HG02610 (cell line): Measurements from ENCODE around the gene KIF18A.
"Not testable (repeated sequence)": the region's sequence is repeated elsewhere in the genome, so short reads cannot be mapped to it uniquely, and the experiment has no call there.

Experiments used
- ATAC-seq: cut with Tn5 transposase; IDR thresholded peaks from one replicate; pipeline ENCODE4 v1.9.1; 2021; ENCODE audit warnings: mild to moderate bottlenecking, moderate library complexity; ENCODE audit not compliant: unreplicated experiment

Gene KIF18A

DNA sequence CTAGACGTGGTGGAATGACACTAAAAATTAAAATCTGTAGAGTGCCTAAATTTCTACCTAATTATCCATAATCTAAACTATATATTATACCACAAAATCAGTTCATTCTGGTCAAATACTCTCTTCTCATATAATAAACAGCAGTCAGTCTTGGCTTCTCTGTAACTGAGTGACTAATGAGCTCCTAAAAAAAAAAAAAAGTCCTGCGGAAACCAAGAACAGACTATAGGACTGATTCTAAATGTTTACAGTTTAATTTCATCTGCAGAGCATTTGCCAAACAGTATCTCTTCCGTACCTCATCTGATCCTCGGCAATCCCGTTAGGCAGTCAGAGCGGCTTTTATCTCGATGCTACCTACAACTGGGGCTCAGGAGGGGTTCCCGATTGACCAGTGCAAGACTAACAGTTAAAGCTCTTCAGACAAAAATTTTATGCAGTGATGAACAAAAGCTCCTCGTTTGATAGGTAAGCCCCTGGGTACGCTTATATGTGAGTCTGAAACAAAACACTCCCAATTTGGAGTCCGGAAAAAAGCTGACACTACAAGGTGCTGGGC lies 686 bp downstream of the KIF18A start:
- ATAC-seq, result peak; percentile 0

- no peak for ATAC-seq
Measured at GRCh38 chr11:28106353-28107043, 1.5 kb downstream of the KIF18A start.

GRCh38 chr11:28105869-28106268 lies 2.1 kb downstream of the KIF18A start:
- no peak for ATAC-seq

DNA sequence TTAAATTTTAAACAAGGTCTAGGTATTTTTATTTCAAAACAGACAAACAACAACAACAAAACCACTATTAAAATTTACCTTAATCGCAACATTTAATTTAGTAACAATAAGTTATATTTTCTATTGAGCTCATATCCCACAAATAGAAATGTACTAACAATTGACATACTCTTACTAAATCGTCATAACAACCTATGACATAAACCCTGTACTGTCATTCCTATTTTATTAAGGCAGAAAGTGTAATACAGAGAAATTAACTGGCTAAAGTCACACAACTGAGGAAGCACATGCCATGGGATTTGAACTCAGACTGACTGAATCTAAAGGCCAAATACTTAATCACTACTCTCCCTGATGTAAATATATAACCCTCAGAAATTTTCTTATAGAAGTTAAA lies 3.0 kb downstream of the KIF18A start:
- ATAC-seq, result no peak

- no peak for ATAC-seq
Measured at GRCh38 chr11:28104425-28104824, 3.5 kb downstream of the KIF18A start.

DNA sequence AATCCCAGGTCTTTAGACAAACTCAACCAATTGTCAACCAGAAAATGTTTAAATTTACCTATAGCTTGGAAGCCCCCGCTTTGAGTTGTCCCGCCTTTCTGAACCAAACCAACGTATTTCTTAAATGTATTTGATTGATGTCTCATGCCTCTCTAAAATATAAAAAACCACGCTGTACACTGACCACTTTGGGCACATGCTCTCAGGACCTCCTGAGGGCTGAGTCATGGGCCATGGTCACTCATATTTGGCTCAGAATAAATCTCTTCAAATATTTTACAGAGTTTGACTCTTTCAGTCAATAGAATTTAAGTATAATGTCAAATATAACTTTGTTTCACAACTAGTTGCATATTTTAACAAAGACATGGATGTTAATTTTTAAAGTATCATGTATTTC lies 5.7 kb downstream of the KIF18A start:
- ATAC-seq, result not testable (repeated sequence)

GRCh38 chr11:28100665-28101064 lies 7.3 kb downstream of the KIF18A start:
- ATAC-seq, result no peak

DNA sequence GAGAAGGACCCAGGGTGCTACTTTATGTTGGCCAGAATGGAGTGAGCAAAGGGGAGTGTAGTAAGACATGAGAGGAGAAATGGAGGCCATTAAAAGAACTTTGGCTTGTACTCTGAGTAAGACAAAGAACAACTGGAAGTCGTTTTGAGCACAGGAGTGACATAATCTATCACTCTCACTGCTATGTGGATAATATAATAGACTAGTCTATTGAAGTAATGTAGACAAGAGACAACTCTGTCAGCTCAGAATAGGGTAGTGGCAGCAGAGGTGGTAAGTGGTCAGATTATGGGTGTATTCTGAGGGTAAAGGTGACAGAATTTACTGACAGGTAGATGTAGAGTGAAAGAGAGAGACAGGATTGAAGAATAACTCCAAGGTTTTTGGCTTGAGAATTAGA lies 8.2 kb downstream of the KIF18A start:
- ATAC-seq, result no peak

GRCh38 chr11:28098257-28098656 lies 9.7 kb downstream of the KIF18A start:
- ATAC-seq, result no peak

DNA sequence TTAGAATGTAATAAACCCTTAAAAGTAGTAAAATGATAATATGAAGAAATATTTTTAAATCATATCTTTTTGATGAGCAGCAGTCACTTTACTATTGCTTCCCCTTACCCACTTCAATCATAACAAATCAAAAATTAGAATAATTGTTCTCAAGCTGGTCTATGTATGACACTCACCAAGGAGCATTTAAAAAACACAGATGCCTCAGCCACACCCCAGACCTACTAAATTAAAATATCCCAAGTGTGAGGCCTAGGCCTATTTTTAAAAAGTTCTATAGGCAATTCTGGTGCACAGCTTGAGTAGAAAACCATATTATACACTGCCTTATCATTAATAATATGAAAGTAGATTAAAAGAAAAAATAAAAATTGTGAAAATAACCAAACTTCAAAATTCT lies 15.2 kb downstream of the KIF18A start:
- no peak for ATAC-seq

DNA sequence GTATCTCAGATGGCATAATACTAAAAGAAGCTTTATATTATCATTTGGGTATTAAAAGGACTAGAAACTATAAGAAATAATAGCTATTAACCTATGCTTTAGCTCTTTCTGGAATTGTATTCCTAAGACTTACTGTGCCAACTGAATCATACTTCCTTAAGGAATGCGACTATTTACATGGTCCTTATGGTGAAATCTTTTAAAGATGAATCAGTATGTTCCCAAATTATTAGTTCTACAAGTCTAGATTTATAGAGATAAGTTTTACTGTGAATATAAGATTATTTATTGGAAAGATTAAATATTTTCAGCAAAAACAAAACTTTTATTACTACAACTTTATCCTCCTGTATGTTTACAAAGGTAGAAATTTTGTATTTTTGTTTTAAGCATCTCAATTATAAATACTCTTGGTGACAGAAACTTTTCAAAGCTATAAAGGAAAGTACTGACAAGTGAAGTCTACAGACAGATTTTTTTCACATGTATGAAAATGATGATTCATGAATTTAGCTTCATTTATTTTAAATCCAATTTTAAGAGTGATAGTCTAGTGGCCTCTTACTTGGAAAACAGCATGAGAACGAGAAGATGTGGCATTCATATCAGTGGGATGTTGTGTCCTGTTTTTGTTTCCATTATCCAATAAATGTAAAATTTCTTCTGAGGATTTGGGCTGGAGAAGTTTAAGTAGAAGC lies 17.8 kb downstream of the KIF18A start:
- no peak for ATAC-seq

- ATAC-seq, result no peak
Measured at GRCh38 chr11:28089378-28089777, 18.6 kb downstream of the KIF18A start.

DNA sequence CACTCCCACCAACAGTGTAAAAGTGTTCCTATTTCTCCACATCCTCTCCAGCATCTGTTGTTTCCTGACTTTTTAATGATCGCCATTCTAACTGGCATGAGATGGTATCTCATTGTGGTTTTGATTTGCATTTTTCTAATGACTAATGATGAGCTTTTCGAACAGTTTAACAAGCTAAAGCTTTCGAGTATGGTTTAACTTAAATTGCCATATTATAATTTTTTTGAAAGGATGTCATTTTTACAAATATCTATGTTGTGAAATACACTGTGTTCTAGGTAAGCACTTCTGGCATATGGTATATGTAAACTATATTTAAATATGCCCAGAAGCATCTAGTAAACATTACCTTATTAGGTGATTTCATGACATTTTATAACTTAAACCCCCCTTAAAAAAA lies 20.3 kb downstream of the KIF18A start:
- ATAC-seq, result not testable (repeated sequence)

- not testable (repeated sequence) for ATAC-seq
Measured at GRCh38 chr11:28087192-28087591, 20.8 kb downstream of the KIF18A start.

DNA sequence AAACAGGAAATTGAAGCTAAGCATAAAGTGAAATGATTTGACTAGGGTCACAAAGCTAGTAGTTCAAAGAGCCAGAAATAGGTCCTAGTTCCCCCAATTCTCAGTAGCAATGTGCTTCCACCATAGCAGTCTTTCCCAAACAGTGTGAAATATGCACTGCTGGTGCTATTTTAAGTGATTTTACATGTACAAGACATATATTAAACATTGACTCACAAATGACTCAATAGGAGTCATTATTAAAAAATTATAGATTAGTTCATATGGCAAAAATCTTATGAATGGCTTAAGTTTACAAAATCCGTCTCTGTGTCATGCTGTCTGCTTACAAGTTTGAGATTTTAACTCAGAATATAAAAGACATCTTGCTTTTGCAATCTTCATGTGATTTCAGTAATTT lies 21.4 kb downstream of the KIF18A start:
- no peak for ATAC-seq

- ATAC-seq, result no peak
Measured at GRCh38 chr11:28083118-28083517, 24.8 kb downstream of the KIF18A start.

DNA sequence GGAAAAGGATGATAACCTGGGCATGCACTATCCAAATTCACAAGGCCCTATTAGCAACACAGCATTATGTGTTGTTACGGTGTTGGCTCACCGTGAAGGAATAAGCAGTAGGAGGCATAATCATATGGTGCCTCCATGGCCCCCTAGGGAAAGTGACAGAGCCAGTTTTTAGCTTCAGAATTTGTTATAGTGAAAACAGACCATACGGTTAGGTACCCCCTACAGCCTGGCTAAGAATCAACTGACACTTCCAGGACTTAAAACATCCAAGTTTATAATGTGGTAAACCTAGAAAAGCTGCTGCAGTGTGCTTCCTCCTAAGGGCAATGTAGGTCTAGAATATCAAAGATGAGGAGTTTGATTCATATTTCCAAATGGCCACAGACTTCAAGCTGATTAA lies 30.4 kb downstream of the KIF18A start:
- ATAC-seq, result no peak

GRCh38 chr11:28072321-28072720 lies 35.6 kb downstream of the KIF18A start:
- no peak for ATAC-seq

DNA sequence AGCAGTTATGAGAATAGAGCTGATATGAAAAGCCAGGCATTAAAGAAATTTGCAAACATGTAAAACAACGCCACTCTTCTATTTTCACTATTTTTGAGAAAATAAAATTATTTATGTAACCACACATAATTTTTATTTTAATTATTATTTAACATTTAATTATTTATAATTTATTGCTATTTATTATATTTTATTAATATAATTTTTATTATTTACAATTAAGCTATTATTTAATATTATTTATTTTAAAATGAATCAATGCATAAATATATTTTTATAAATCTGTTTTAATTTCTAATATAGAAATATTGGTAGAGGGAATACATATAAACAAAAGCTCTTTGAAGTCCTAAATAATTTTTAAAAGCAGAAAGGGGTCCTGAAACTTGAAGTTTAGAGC lies 36.7 kb downstream of the KIF18A start:
- ATAC-seq, result no peak

GRCh38 chr11:28058333-28058732 lies 49.6 kb downstream of the KIF18A start:
- ATAC-seq, result no peak

DNA sequence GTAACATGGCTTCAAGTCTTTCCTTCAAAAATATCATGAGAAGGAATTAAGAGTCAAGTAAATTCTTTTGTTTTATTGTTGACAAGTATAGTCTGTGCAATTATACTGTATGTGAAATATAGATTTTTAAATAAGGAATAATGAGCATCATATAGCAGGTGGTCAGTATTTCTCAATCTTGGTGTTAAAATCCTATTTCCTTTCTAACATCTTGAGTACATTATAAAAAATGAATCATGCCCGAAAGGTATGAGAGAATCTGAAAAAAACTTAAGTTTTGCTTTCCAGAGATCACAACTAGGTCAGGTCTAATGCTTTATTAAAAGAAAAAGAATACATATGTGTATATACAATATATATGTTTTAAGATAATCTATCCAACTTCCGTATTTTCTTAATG lies 53.1 kb downstream of the KIF18A start:
- no peak for ATAC-seq
